Thyroid gland (tissue), 4 donors: ENCODE measurements around the gene OR10A7. TPM values are rescaled to one million over a fixed set of nuclear protein-coding genes. Genes with fewer than 3 reads are reported as not detected.

Experiments used
- DNase-seq, 2 donors: peaks; one replicate each; pipeline ENCODE4 v3.0.0-alpha.2; 2019
- H3K27ac ChIP-seq, 3 donors: fragments of 200-600 bp; sonication (generic); 1 replicate in 2 of 3; 2 replicates in 1 of 3; pipeline ENCODE4 v1.5.1; 2016 to 2019; ENCODE audit warnings: mild to moderate bottlenecking in 1 of 3, moderate library complexity in 1 of 3
- H3K27me3 ChIP-seq: fragments of 200-600 bp; sonication (generic); one replicate; pipeline ENCODE4 v1.5.1; 2019
- H3K36me3 ChIP-seq, 2 donors: fragments of 200-600 bp; sonication (generic); one replicate each; pipeline ENCODE4 v1.5.1; 2016 to 2019
- H3K4me1 ChIP-seq, 2 donors: fragments of 200-600 bp; sonication (generic); one replicate each; pipeline ENCODE4 v1.5.1; 2017 to 2019
- H3K4me3 ChIP-seq, 3 donors: fragments of 200-600 bp; sonication (generic); replicated peaks in 1 of 3; 1 replicate in 2 of 3; 2 replicates in 1 of 3; pipeline ENCODE4 v1.5.1; 2016; ENCODE audit warnings: mild to moderate bottlenecking in 1 of 3
- H3K9me3 ChIP-seq: fragments of 200-600 bp; sonication (generic); one replicate; pipeline ENCODE4 v1.5.1; 2017
- POLR2A ChIP-seq, 2 donors: fragments of 450-650 bp; IDR thresholded peaks; one replicate each; pipeline ENCODE4 v1.6.1; 2017; ENCODE audit warnings: antibody characterized with exemption in 2 of 2, mild to moderate bottlenecking in 2 of 2, moderate library complexity in 1 of 2
- WGBS, 2 donors: methylation state at CpG; one replicate each; pipeline ENCODE4 v1.1.5; 2017; 5-methylcytosine and 5-hydroxymethylcytosine counted together
- intact Hi-C: fragments of 100-400 bp; cut with DNase I; formaldehyde crosslinking; loops from one replicate; pipeline ENCODE4 v1.15.1; 2023
- total RNA-seq, 4 donors: library from RNA; depleted of rRNA; stranded (reverse); fragments of >200 nt; gene quantifications; one replicate each; pipeline ENCODE4 v1.2.3, GENCODE V29; 2016
- TF ChIP-seq, protein P1 (sequence below), 6 experiments: fragments of 200-600 bp in 3 of 6; fragments of 450-650 bp in 3 of 6; sonication (generic) in 3 of 6; IDR thresholded peaks; one replicate each; pipeline ENCODE4 v1.5.1; 2016 to 2019; ENCODE audit warnings: antibody characterized with exemption in 6 of 6, mild to moderate bottlenecking in 2 of 6, inconsistent platforms in 1 of 6, moderate library complexity in 1 of 6

OR10A7 gene
- total RNA-seq, 4 donors from 2014 or later: not detected

DNA sequence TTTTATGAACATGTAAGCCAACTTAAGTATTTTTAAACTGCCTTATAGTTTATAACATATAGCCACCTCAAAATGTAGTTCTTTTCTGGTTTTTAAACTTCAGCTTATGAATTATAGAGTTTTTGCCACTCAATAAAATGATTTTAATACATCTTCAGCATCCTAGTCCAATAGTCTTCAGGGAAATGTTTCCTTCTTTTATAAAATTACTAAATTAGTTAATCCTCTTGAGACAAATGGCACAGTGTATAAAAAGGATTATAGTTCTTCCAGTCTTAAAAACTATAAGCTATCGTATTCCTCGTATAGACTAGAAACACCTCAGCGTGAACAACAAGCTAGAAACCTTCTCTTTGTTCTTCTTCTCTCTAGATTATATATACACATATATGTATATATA lies 23.5 kb downstream of the OR10A7 start, which contains the start of gene OR6C74:
Gene OR6C74 (plus strand): TSS at position 301 of the 400 bp plus-strand sequence. CDS start 2,679 bp downstream, outside the sequence.
- TF ChIP-seq POLR2A (IDR thresholded peaks at IDR 0.05): no peak
- TF ChIP-seq, protein P1, sequence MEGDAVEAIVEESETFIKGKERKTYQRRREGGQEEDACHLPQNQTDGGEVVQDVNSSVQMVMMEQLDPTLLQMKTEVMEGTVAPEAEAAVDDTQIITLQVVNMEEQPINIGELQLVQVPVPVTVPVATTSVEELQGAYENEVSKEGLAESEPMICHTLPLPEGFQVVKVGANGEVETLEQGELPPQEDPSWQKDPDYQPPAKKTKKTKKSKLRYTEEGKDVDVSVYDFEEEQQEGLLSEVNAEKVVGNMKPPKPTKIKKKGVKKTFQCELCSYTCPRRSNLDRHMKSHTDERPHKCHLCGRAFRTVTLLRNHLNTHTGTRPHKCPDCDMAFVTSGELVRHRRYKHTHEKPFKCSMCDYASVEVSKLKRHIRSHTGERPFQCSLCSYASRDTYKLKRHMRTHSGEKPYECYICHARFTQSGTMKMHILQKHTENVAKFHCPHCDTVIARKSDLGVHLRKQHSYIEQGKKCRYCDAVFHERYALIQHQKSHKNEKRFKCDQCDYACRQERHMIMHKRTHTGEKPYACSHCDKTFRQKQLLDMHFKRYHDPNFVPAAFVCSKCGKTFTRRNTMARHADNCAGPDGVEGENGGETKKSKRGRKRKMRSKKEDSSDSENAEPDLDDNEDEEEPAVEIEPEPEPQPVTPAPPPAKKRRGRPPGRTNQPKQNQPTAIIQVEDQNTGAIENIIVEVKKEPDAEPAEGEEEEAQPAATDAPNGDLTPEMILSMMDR (IDR thresholded peaks at IDR 0.05): no peak
- H3K36me3 ChIP-seq: no peaks in the 10 kb centered on the region
- no peak for DNase-seq
- intact Hi-C loops: no loop called here
- no peaks in the 10 kb centered on the region for H3K27me3 ChIP-seq
- WGBS, 2 donors: 92 to 94% methylated on average over 3 of the region's 3 CpGs
- no peaks in the 10 kb centered on the region for H3K9me3 ChIP-seq
- H3K27ac ChIP-seq: no peak within 1 kb of the TSS
- H3K4me1 ChIP-seq: no peaks in the 10 kb centered on the region
- H3K4me3 ChIP-seq: no peak within 1 kb of the TSS

DNA sequence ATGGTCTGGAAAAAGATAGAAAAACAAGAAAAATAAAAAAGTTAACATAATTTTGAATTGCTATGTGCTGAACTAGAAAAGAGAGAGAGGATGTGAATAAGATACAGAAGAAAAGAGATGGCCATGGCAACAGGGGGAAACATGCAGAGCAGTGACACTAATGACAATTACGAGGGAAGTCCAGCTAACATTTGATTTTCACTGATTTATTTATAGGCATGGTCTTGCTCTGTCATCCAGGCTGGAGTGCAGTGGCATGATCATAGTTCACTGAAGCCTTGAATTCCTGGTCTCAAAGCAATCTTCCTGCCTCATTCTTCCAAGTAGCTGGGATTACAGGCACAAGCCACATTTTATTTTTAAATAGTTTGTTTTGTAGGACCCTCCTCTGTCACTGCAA lies 25.3 kb downstream of the OR10A7 start:
- Histone ChIP-seq H3K4me3 (no peak overlapping the region), H3K36me3 (no peaks in the 10 kb centered on the region), H3K9me3 (no peaks in the 10 kb centered on the region), H3K27ac (no peak overlapping the region), H3K27me3 (no peaks in the 10 kb centered on the region), H3K4me1 (no peaks in the 10 kb centered on the region)
- intact Hi-C loops: no loop called here
- WGBS, 2 donors: 73 to 78% methylated on average over 1 of the region's 1 CpG
- TF ChIP-seq, protein P1 (IDR thresholded peaks at IDR 0.05): no peak
- no peak for TF ChIP-seq POLR2A (IDR thresholded peaks at IDR 0.05)
- no peak for DNase-seq

DNA sequence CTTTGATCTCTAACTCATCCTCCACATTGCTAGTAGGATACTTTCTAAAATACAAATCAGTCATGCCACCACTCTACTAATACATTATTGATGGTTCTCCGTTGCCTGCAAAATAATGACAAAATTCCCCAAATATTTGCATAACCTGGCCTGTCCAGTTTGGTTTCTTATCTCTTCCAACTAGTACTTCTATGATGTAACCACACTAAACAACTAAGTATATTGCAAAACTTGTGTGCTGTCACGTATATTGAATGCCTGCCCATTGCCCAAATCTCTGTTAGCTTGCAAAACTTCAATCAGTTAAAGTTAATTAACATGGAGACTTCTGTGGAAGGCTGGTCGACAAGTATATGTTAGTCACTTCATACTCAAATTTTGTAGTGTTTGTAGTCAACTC lies 30.1 kb downstream of the OR10A7 start:
- TF ChIP-seq POLR2A (IDR thresholded peaks at IDR 0.05): no peak
- TF ChIP-seq, protein P1 (IDR thresholded peaks at IDR 0.05): no peak
- intact Hi-C loops: no loop called here
- Histone ChIP-seq H3K27me3 (no peaks in the 10 kb centered on the region), H3K4me1 (no peaks in the 10 kb centered on the region), H3K36me3 (no peaks in the 10 kb centered on the region), H3K27ac (no peak overlapping the region), H3K4me3 (no peak overlapping the region), H3K9me3 (no peaks in the 10 kb centered on the region)
- 74% methylated on average over 3 of the region's 3 CpGs for WGBS, 2 donors
- no peak for DNase-seq

DNA sequence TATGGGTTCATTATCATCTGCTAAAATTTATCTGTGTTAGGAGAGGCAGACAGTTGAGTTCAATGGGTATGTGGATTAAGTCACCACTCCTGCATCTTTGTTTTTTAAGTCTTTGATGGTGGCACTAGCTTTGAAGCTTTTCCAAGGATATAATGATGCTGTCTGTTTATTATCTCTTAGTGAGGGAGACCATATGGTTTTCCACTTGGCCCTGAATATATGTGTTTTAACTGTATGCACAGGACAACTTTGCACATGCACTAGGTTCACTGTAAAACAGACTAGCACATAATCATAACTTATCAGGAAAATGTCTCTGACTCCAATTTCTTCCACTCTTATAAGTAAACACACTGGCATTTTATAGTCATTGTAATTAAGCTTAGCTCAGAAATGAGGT lies 32.5 kb downstream of the OR10A7 start:
- TF ChIP-seq, protein P1 (IDR thresholded peaks at IDR 0.05): no peak
- intact Hi-C loops: no loop called here
- Histone ChIP-seq H3K27ac (no peak overlapping the region), H3K27me3 (no peaks in the 10 kb centered on the region), H3K36me3 (no peaks in the 10 kb centered on the region), H3K9me3 (no peaks in the 10 kb centered on the region), H3K4me3 (no peak overlapping the region), H3K4me1 (no peaks in the 10 kb centered on the region)
- DNase-seq: no peak

DNA sequence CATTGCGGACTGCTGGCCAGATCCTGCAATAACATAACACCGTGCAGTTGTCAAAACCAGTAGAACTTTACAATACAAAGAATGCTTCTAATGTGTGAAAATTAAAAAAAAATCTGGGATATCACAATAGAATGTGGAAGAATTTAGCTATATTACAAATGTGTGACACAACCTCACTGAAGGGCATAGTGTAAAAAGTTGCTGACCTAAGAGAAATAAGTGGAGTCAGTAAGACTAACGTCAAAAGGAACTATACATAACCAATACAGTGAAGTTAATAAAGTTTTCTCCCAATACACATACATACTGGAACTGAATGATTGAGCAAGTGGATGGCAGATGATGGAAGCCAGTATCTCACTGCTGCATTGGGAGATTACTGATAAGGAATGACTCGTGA lies 36.0 kb downstream of the OR10A7 start:
- Histone ChIP-seq H3K4me3 (no peak overlapping the region), H3K36me3 (no peaks in the 10 kb centered on the region), H3K9me3 (no peaks in the 10 kb centered on the region), H3K27ac (no peak overlapping the region), H3K4me1 (no peaks in the 10 kb centered on the region), H3K27me3 (no peaks in the 10 kb centered on the region)
- WGBS, 2 donors: 87 to 90% methylated on average over 4 of the region's 4 CpGs
- no peak for TF ChIP-seq POLR2A (IDR thresholded peaks at IDR 0.05)
- TF ChIP-seq, protein P1 (IDR thresholded peaks at IDR 0.05): no peak
- intact Hi-C loops: no loop called here
- DNase-seq: no peak
